Stimulated activated CD4-positive, alpha-beta T cell treated with anti-CD3 and anti-CD28 coated beads, Interleukin-12 subunit alpha, Interleukin-12 subunit beta, amount 100 ng/mL, for 48 hours (primary cell): ENCODE data around the gene HDAC4.

Experiments
- DNase-seq, 3 donors: peaks; one replicate each; pipeline ENCODE4 v3.0.0-alpha.2; 2020; ENCODE audit warnings: low read depth in 2 of 3, low spot score in 1 of 3

The HDAC4 gene

GRCh38 chr2:239114616-239115265 is 286.1 kb downstream of the HDAC4 start:
- DNase-seq = no peak

GRCh38 chr2:239114119-239114581 is 286.7 kb downstream of the HDAC4 start:
- no peak for DNase-seq

- no peak for DNase-seq
Measured at GRCh38 chr2:239113615-239114014, 287.2 kb downstream of the HDAC4 start.

GRCh38 chr2:239113171-239113570 is 287.6 kb downstream of the HDAC4 start:
- DNase-seq = no peak

GRCh38 chr2:239112127-239112774 is 288.6 kb downstream of the HDAC4 start:
- DNase-seq = no peak

GRCh38 chr2:239111401-239112100 is 289.3 kb downstream of the HDAC4 start:
- no peak for DNase-seq

- no peak for DNase-seq
Measured at GRCh38 chr2:239110595-239111048, 290.2 kb downstream of the HDAC4 start.

GRCh38 chr2:239109928-239110545 is 290.8 kb downstream of the HDAC4 start:
- DNase-seq = no peak

- DNase-seq = no peak
Measured at GRCh38 chr2:239109041-239109927, 291.5 kb downstream of the HDAC4 start.

- no peak for DNase-seq
Measured at GRCh38 chr2:239108459-239108858, 292.4 kb downstream of the HDAC4 start.

- no peak for DNase-seq
Measured at GRCh38 chr2:239107936-239108335, 292.9 kb downstream of the HDAC4 start.

GRCh38 chr2:239106966-239107365 is 293.9 kb downstream of the HDAC4 start:
- no peak for DNase-seq

GRCh38 chr2:239106314-239106908 is 294.4 kb downstream of the HDAC4 start:
- DNase-seq = no peak

- no peak for DNase-seq
Measured at GRCh38 chr2:239105234-239105633, 295.6 kb downstream of the HDAC4 start.

GRCh38 chr2:239104800-239105199 is 296.0 kb downstream of the HDAC4 start:
- no peak for DNase-seq

GRCh38 chr2:239103125-239104098 is 297.4 kb downstream of the HDAC4 start:
- DNase-seq = no peak

- DNase-seq = no peak
Measured at GRCh38 chr2:239102266-239102665, 298.6 kb downstream of the HDAC4 start.

GRCh38 chr2:239101807-239102206 is 299.0 kb downstream of the HDAC4 start:
- no peak for DNase-seq

GRCh38 chr2:239101071-239101470 is 299.7 kb downstream of the HDAC4 start:
- DNase-seq = no peak
